ENCODE data around the gene FAM149B1. TPM values are rescaled to one million over a fixed set of nuclear protein-coding genes. Genes with fewer than 3 reads are reported as not detected.

The FAM149B1 gene
- total and polyA plus RNA-seq, 2 of the 13 experiments (the other 11 are each of a cell fraction or from before 2014, with no cell fraction given): 9.3 to 16.8 TPM

- intact Hi-C loops (cut with micrococcal nuclease; ENCODE audit: unreplicated experiment): loop anchor here (2.0 kb wide), 3 partner anchors 50 to 78 kb away; partner anchors contain the start of genes DNAJC9 and P4HA1
- peaks cover 34% of the 10 kb centered on the region for H3K79me2 ChIP-seq (ENCODE audit: insufficient read depth, low read length)
- TF ChIP-seq ZNF274 (CRISPR knock-in tag; IDR thresholded peaks at IDR 0.05): no peak
- TF ChIP-seq ZBTB7B (CRISPR knock-in tag; IDR thresholded peaks at IDR 0.05): 0 out of 2 replicates have a peak, but pooled peaks have one; percentile 18
- TF ChIP-seq ZSCAN31 (CRISPR knock-in tag; IDR thresholded peaks at IDR 0.05; ENCODE audit: low read depth): no peak
- peak; percentile 80; the same call in 1 of the 2 replicates for TF ChIP-seq ZNF234 (CRISPR knock-in tag; conservative IDR thresholded peaks at IDR 0.05)
- 0 out of 2 replicates have a peak, but pooled peaks have one; percentile 3 for TF ChIP-seq ZNF317 (CRISPR knock-in tag; IDR thresholded peaks at IDR 0.05)
- TF ChIP-seq AHDC1 (CRISPR knock-in tag; IDR thresholded peaks at IDR 0.05; ENCODE audit: borderline replicate concordance): no peak
- TF ChIP-seq ZFP82 (CRISPR knock-in tag; IDR thresholded peaks at IDR 0.05; ENCODE audit: borderline replicate concordance): 0 out of 2 replicates have a peak, but pooled peaks have one; percentile 18
- peak; percentile 3; the same call in 1 of the 2 replicates for TF ChIP-seq KLF12 (CRISPR knock-in tag; IDR thresholded peaks at IDR 0.05; ENCODE audit: borderline replicate concordance)
- no peak for TF ChIP-seq SOX6 (IDR thresholded peaks at IDR 0.05)
- TF ChIP-seq SOX6 (CRISPR knock-in tag; IDR thresholded peaks at IDR 0.05): 0 out of 2 replicates have a peak, but pooled peaks have one; percentile 5
- TF ChIP-seq TEAD3 (CRISPR knock-in tag; optimal IDR thresholded peaks at IDR 0.05; ENCODE audit: borderline replicate concordance): peak; percentile 12
- 0 out of 2 replicates have a peak, but pooled peaks have one; percentile 6 for TF ChIP-seq ZNF850 (CRISPR knock-in tag; conservative IDR thresholded peaks at IDR 0.05)
- TF ChIP-seq ZNF264 (CRISPR knock-in tag; IDR thresholded peaks at IDR 0.05): 0 out of 2 replicates have a peak, but pooled peaks have one; percentile 1
- TF ChIP-seq THAP8 (CRISPR knock-in tag; IDR thresholded peaks at IDR 0.05; ENCODE audit: borderline replicate concordance): 0 out of 2 replicates have a peak, but pooled peaks have one; percentile 20
- 0 out of 2 replicates have a peak, but pooled peaks have one; percentile 35 for TF ChIP-seq ZNF772 (CRISPR knock-in tag; IDR thresholded peaks at IDR 0.05)
- TF ChIP-seq POLR2A (IDR thresholded peaks at IDR 0.05; ENCODE audit: insufficient read depth in 1 of 2, low read depth in 2 of 2, low read length in 2 of 2): 0 out of 4 replicates have a peak, but pooled peaks of 1 of the 2 experiments have one; percentile 1
- peak; percentile 29; the same call in 1 of the 2 replicates for TF ChIP-seq CREB3 (CRISPR knock-in tag; IDR thresholded peaks at IDR 0.05)
Observed at GRCh38 chr10:73168465-73168803, 515 bp downstream of the FAM149B1 start.

More at GRCh38 chr10:73168465-73168803, 515 bp downstream of the FAM149B1 start:
- no peaks in the 10 kb centered on the region for H4K20me1 ChIP-seq (ENCODE audit: insufficient read depth, low read length)
- no peaks in the 10 kb centered on the region for H3K9me3 ChIP-seq (ENCODE audit: low read length)
- H3K36me3 ChIP-seq (replicated peaks in 1 of 2; ENCODE audit: control insufficient read depth in 1 of 2, insufficient read depth in 2 of 2, low read length in 2 of 2): 0 out of 5 replicates have a peak, but pooled peaks cover 0 to 8% of the 10 kb centered on the region in 2 experiments
- WGBS (ENCODE audit: low lambda C conversion rate): 2% methylated on average over 6 of the region's 6 CpGs
- ChIA-PET POLR2A (interaction anchor here (0.8 to 3.2 kb wide), 12 partner anchors 11 to 334 kb away, joined by 3 to 20 read pairs (median 4); partner anchors contain the start of genes DNAJC9, NUDT13 and P4HA1), CTCF (ENCODE audit: low intra/inter-chr PET ratio, low total read pairs) (interaction anchor here (1.8 kb wide), 1 partner anchor 51 kb away, joined by 4 read pairs; no protein-coding TSS in a partner anchor)
- peak overlapping the region; percentile 80 to 89 (median 84) for H3K4me3 ChIP-seq (replicated peaks in 1 of 3; ENCODE audit: insufficient read depth in 1 of 3, low read depth in 2 of 3, low read length in 3 of 3)
- peak overlapping the region; percentile 1 for H2AFZ ChIP-seq (ENCODE audit: low read length)
- peak overlapping the region; percentile 93 for H3K9ac ChIP-seq (ENCODE audit: insufficient read depth, low read depth, low read length)
- ATAC-seq (peak; percentile 74), FAIRE-seq (peak; percentile 73), DNase-seq (ENCODE audit: low spot score) (peak; percentile 47)
- H3K27ac ChIP-seq (ENCODE audit: extremely low read length, insufficient read depth, low read length): peak overlapping the region; percentile 89
- in situ Hi-C loops (cut with HindIII; ENCODE audit: extremely low pct_ligation_motif_present, low pct_unique_long_range_greater_than_20kb): no loop called here
- peaks cover 15% of the 10 kb centered on the region for H3K4me1 ChIP-seq (ENCODE audit: insufficient read depth, low read length)
- BruUV-seq (replicated peaks): TSS peak; percentile 87
- H3K27me3 ChIP-seq (ENCODE audit: control insufficient read depth in 1 of 2, insufficient read depth in 2 of 2, low read length in 2 of 2): no peaks in the 10 kb centered on the region; a peak in 1 of 5 replicates
- H3K4me2 ChIP-seq (ENCODE audit: low read depth, low read length): peak overlapping the region; percentile 85

Data from HepG2 (cell line).